ENCODE results near the gene LCK.
A peak's percentile ranks its signal among the peaks of the same experiment; 100 is the strongest.

LCK gene

DNA sequence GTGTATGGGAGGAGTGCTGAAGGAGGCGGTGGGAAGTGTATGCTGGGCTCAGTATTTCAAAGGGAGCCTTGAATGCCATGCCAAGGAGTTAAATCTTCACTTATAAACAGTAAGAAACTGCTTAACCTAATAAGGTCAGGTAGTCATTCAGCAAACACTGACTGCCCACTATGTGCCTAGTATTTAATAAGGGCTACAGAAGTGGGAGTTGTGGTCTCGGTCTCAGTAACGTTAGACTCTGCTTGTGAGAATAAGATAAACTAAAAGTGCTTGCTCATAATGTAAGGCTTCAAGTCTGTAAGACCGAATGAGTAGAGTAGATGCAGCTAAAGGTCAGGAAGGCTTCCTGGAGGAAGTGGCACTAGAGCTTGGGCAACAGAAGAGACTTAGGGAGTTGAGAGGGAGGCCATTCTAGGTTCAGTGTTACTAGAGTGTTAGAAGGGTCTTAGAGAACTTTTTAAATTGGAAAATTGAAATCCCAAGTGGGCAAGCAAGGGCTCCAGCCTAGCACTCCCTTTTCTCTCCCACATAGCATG is 78.9 kb downstream of the LCK start:
- no peak for DNase-seq

DNA sequence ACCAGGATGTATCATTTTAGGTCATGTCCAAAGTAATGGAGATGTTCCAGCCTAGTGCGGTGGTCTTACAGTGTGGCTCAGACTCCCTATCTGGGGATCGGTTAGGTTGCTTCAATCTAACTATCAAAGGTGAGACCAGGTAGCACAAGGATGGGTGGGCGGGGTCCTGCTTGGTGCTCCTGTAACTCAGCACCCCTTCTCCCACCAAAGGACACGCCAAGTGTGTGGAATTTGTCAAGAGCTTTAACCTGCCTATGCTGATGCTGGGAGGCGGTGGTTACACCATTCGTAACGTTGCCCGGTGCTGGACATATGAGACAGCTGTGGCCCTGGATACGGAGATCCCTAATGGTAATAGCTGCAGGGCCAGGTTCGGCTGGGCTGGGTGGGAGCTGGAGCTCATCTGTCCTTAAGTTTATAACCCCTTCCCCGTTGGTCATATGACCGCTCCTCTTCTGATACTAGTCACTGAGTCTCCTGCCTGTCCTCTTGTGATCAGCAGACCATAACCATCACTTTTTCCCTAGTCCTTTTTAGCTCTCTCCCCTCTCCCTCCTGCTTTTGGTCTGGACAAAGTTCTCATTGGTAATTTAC is 79.6 kb downstream of the LCK start:
- no peak for DNase-seq

DNA sequence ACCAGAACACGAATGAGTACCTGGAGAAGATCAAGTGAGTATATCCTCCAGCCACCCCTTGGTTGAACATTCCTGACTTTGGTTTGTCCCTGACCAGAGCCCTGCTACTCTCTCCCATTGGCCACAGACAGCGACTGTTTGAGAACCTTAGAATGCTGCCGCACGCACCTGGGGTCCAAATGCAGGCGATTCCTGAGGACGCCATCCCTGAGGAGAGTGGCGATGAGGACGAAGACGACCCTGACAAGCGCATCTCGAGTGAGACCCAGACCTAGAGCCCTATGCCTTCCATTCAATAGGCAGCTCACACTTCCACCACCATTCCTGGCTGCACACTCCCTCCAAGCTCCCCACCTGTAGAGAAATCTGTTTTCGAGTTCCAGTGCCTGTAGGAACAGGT is 80.5 kb downstream of the LCK start:
- no peak for DNase-seq

DNA sequence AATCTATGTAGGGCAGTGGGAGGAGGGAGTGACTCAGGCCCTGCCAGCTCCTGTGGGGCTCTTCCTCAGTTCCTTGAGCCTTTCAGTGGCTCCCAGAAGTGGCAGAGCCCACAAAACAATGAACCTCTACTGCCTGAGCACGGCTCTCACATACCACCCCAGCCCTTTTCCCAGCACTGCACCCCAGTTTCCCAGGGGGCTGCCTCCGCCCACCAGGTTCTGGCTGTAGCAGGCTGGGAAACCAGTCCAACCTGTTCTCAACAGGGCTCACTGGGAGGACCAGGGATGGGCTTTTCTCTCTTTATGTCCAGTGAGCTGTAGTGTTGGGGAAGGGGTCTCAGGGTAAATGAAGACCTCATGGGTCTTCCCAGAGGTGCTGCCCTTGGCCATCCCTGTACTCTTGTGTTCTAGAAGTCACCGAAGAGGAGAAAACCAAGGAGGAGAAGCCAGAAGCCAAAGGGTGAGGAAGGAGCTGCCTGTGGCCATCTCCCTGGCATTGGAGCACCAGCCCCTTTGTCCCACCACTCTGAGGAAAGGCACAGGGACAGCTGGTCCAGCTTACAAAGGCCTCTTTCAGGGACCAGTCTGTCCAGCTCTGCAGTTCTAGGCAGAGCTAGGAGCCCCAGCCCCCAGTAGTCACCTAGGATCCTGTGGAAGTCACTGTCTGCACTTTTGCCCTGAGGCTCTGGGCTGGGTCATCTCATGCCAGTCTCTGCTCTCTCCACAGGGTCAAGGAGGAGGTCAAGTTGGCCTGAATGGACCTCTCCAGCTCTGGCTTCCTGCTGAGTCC is 81.4 kb downstream of the LCK start:
- no peak for DNase-seq

DNA sequence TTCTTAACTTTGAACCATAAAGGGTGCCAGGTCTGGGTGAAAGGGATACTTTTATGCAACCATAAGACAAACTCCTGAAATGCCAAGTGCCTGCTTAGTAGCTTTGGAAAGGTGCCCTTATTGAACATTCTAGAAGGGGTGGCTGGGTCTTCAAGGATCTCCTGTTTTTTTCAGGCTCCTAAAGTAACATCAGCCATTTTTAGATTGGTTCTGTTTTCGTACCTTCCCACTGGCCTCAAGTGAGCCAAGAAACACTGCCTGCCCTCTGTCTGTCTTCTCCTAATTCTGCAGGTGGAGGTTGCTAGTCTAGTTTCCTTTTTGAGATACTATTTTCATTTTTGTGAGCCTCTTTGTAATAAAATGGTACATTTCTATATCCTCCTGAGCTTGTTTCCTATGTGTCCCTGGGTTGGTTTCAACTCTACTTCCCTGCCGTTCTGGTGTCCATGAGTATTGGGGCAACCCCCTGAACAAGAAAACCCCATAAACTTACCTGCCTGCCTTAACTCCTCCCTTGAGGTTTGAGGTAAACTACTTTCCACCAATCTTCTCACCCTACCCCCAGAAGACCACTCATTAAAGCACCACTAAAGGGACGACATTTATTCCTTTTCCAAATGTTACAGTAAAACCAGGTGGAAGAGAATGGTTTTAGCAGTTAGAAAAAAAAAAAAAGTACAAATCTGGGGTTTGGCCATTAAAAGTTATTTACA is 82.3 kb downstream of the LCK start:
- no peak for DNase-seq

DNA sequence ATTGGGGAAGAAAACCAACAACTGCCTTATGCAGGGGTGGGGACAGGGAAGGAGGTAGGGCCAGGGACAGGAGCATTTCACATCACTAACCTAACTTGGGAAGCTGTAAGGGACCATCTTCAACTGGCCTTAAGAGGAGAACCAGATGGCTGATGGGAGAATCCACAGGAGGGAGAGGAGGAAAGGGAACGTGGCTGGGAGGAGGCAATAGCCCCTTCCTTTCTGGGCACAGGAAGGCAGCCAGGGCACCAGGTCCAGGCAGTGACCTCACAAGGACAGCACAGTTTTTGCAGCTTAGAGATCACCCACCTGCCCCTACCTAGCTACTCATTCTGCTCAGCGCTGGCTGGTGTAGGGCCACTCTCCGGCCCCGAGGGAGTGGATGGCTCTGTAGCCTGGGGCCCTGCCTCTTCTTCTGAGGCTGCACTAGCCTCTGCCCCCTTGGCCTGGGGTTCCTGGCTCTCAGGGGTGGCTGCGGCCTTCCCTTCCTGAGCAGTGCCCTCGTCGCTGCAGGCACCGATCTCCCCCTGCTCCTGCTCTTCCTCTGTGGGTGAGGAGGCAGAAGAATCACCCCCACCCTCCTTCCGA is 83.3 kb downstream of the LCK start:
- no peak for DNase-seq

DNA sequence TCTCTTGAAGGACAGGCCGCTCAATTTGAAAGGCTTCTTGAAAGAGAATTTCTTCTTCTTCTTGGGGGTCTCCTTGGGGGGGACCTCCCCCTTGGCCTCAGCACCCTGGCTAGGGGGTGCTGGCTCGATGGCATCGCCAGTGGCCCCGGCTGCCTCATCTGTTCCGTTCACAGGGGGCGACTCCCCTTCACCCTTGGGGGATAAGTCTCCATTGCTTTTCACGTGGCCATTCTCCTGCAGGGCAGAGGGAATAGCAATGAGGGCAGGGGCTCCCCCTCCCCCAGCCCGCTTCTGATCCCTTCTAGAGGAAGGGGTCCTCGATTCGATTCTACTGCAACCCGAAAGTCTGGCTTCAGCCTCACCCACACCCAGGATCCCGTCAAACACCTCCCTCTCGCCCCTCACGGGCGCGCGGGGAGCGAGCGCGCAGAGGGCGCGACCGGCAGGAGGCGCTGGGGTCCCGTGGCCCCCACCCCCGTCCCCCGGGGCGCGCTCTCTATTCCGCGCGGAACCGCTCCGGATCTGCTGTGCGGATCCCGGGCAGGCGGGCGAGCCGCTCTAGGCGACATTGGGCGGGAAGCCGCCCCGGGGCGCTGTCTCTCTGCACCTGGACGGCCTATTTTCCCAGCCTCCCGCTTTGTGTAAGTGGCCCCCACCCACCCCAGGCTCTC is 83.9 kb downstream of the LCK start:
- DNase-seq, result peak; percentile 7 to 44

DNA sequence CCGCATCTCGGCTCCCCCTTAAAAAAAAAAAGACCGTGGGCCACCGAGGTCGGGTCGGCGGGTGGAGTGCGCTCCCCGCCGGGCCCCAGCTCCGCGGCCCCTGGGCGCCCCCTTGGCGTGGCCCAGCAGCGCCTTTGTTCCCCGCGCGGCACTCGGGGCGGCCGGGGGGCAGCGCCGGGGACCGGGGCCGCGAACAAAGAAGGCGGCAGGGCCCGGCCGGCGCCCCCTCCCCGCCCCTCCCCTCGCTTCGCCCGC is 84.4 kb downstream of the LCK start:
- DNase-seq, result no peak
